Prostate gland (tissue), 2 donors: ENCODE measurements around the gene PITPNB. TPM values are rescaled to one million over a fixed set of nuclear protein-coding genes. Genes with fewer than 3 reads are reported as not detected.

Experiments
- DNase-seq: peaks from one replicate; pipeline ENCODE4 v3.0.0-alpha.2; 2019; ENCODE audit warnings: low spot score
- H3K27ac ChIP-seq, 2 donors: fragments of 200-600 bp; sonication (generic); 2 replicates each; pipeline ENCODE4 v1.5.1; 2017 to 2019
- H3K27me3 ChIP-seq: fragments of 200-600 bp; sonication (generic); replicated peaks from 2 replicates; pipeline ENCODE4 v1.5.1; 2019; ENCODE audit not compliant: insufficient read depth
- H3K36me3 ChIP-seq, 2 donors: fragments of 200-600 bp; sonication (generic); 1 replicate in 1 of 2; 2 replicates in 1 of 2; pipeline versions ENCODE4 v1.5.1 to v1.8.1; 2017 to 2019
- H3K4me1 ChIP-seq: fragments of 200-600 bp; sonication (generic); replicated peaks from 2 replicates; pipeline ENCODE4 v1.5.1; 2019
- H3K4me3 ChIP-seq, 2 donors: fragments of 200-600 bp; sonication (generic); 2 replicates each; pipeline ENCODE4 v1.5.1; 2017 to 2019
- H3K9me3 ChIP-seq: fragments of 200-600 bp; sonication (generic); 2 replicates; pipeline ENCODE4 v1.5.1; 2017
- POLR2A ChIP-seq: fragments of 450-650 bp; IDR thresholded peaks from one replicate; pipeline ENCODE4 v1.6.1; 2016; ENCODE audit warnings: antibody characterized with exemption, mild to moderate bottlenecking
- POLR2AphosphoS5 ChIP-seq: sonication (generic); formaldehyde crosslinking; IDR thresholded peaks from one replicate; pipeline ENCODE4 v1.6.1; 2017; ENCODE audit warnings: antibody characterized with exemption
- WGBS: methylation state at CpG from one replicate; pipeline ENCODE4 v1.1.5; 2018; 5-methylcytosine and 5-hydroxymethylcytosine counted together
- intact Hi-C: fragments of 100-400 bp; cut with DNase I; formaldehyde crosslinking; loops from one replicate; pipeline ENCODE4 v1.14.2; 2022
- total RNA-seq, 2 donors: library from RNA; depleted of rRNA; stranded (reverse); fragments of >200 nt; gene quantifications; one replicate each; pipeline ENCODE4 v1.1.0, GENCODE V29; 2016
- TF ChIP-seq, protein P1 (sequence below), 4 experiments: fragments of 200-600 bp in 2 of 4; fragments of 450-650 bp in 2 of 4; sonication (generic) in 2 of 4; IDR thresholded peaks; 1 replicate in 3 of 4; 2 replicates in 1 of 4; pipeline ENCODE4 v1.5.1; 2016 to 2019; ENCODE audit warnings: antibody characterized with exemption in 4 of 4, mild to moderate bottlenecking in 2 of 4, moderate library complexity in 2 of 4

The PITPNB gene
- total RNA-seq, 2 donors from 2014 or later, result 23.8 to 43.6 TPM

DNA sequence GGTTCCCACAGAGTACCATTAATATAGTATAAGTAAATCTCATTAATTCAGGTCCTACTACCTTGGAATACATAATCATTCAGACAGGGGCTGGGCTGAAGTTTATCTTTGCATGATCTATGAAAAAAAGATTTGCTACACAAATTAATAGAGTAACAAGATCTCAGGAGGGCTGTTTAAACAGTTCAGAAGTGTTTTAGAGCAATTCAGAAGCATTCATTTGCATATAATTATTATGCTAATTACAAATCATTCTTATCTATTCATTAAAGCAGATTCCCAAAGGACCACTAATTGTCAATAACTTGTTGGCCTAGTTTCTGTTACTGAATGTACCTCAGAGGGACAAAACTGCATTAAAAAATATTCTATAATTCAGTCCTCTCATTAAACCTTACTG lies 40.5 kb downstream of the PITPNB start:
- Histone ChIP-seq H3K36me3 (no peaks in the 10 kb centered on the region), H3K27me3 (no peaks in the 10 kb centered on the region), H3K4me3 (no peak overlapping the region), H3K27ac (no peak overlapping the region), H3K9me3 (no peaks in the 10 kb centered on the region), H3K4me1 (no peaks in the 10 kb centered on the region)
- intact Hi-C loops, result no loop called here
- TF ChIP-seq, protein P1, sequence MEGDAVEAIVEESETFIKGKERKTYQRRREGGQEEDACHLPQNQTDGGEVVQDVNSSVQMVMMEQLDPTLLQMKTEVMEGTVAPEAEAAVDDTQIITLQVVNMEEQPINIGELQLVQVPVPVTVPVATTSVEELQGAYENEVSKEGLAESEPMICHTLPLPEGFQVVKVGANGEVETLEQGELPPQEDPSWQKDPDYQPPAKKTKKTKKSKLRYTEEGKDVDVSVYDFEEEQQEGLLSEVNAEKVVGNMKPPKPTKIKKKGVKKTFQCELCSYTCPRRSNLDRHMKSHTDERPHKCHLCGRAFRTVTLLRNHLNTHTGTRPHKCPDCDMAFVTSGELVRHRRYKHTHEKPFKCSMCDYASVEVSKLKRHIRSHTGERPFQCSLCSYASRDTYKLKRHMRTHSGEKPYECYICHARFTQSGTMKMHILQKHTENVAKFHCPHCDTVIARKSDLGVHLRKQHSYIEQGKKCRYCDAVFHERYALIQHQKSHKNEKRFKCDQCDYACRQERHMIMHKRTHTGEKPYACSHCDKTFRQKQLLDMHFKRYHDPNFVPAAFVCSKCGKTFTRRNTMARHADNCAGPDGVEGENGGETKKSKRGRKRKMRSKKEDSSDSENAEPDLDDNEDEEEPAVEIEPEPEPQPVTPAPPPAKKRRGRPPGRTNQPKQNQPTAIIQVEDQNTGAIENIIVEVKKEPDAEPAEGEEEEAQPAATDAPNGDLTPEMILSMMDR (IDR thresholded peaks at IDR 0.05), result no peak
- no peak for TF ChIP-seq POLR2A
- TF ChIP-seq POLR2AphosphoS5, result no peak
- no peak for DNase-seq

GRCh38 chr22:27877501-27877900 lies 41.6 kb downstream of the PITPNB start:
- H3K27me3 ChIP-seq, result no peaks in the 10 kb centered on the region
- H3K36me3 ChIP-seq, result no peaks in the 10 kb centered on the region
- intact Hi-C loops, result no loop called here
- H3K4me1 ChIP-seq, result no peaks in the 10 kb centered on the region
- no peaks in the 10 kb centered on the region for H3K9me3 ChIP-seq
- no peak for TF ChIP-seq POLR2A
- TF ChIP-seq POLR2AphosphoS5, result no peak
- TF ChIP-seq, protein P1 (IDR thresholded peaks at IDR 0.05), result no peak
- no peak for DNase-seq
- WGBS, result 73% methylated on average over 2 of the region's 2 CpGs
- no peak overlapping the region for H3K4me3 ChIP-seq
- H3K27ac ChIP-seq, result no peak overlapping the region

GRCh38 chr22:27876684-27877083 lies 42.4 kb downstream of the PITPNB start:
- H3K27ac ChIP-seq, result no peak overlapping the region
- H3K4me1 ChIP-seq, result no peaks in the 10 kb centered on the region
- no peaks in the 10 kb centered on the region for H3K27me3 ChIP-seq
- H3K36me3 ChIP-seq, result no peaks in the 10 kb centered on the region
- no peaks in the 10 kb centered on the region for H3K9me3 ChIP-seq
- 13% methylated on average over 1 of the region's 1 CpG for WGBS
- no peak for DNase-seq
- TF ChIP-seq, protein P1 (IDR thresholded peaks at IDR 0.05), result no peak
- TF ChIP-seq POLR2AphosphoS5 (no peak), POLR2A (no peak)
- intact Hi-C loops, result no loop called here
- no peak overlapping the region for H3K4me3 ChIP-seq

DNA sequence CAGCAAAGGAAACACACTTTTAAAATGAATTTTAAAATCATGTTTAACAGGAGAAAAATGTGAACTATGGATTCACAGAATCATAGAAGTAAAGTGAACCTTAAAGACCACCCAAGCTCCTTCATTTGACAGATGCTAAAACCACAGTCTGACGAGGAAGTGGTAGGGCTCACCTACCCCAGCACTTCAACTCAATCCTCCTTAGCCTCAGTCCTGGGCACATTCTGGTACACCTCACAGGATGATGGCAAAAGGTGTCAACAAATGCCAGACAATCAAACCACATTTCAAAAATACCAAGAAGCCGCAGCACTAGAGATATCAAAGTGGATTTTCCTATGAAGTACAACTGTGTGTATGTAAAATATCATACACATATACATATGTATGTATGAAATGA lies 43.1 kb downstream of the PITPNB start:
- H3K4me1 ChIP-seq, result no peaks in the 10 kb centered on the region
- intact Hi-C loops, result no loop called here

GRCh38 chr22:27874764-27875163 lies 44.3 kb downstream of the PITPNB start:
- H3K4me1 ChIP-seq, result no peaks in the 10 kb centered on the region
- no peaks in the 10 kb centered on the region for H3K27me3 ChIP-seq
- DNase-seq, result no peak
- intact Hi-C loops, result no loop called here
- H3K9me3 ChIP-seq, result no peaks in the 10 kb centered on the region
- H3K36me3 ChIP-seq, result no peaks in the 10 kb centered on the region
- no peak overlapping the region for H3K4me3 ChIP-seq
- TF ChIP-seq, protein P1 (IDR thresholded peaks at IDR 0.05), result no peak
- no peak for TF ChIP-seq POLR2AphosphoS5
- H3K27ac ChIP-seq, result no peak overlapping the region
- 61% methylated on average over 3 of the region's 3 CpGs for WGBS

More for the DNA sequence above, 43.1 kb downstream of the PITPNB start:
- H3K36me3 ChIP-seq, result no peaks in the 10 kb centered on the region
- TF ChIP-seq POLR2AphosphoS5 (no peak), POLR2A (no peak)
- TF ChIP-seq, protein P1 (IDR thresholded peaks at IDR 0.05), result no peak
- WGBS, result 84% methylated on average over 2 of the region's 2 CpGs
- H3K9me3 ChIP-seq, result no peaks in the 10 kb centered on the region
- no peak overlapping the region for H3K27ac ChIP-seq
- H3K4me3 ChIP-seq, result no peak overlapping the region
- DNase-seq, result no peak
- no peaks in the 10 kb centered on the region for H3K27me3 ChIP-seq
